Effector memory CD8-positive, alpha-beta T cell (primary cell): ENCODE measurements around the gene REM2.
"Not testable (repeated sequence)": the region's sequence is repeated elsewhere in the genome, so short reads cannot be mapped to it uniquely, and the experiment has no call there.

Source experiments
- ATAC-seq: fragments of 150-1000 bp; cut with Tn5 transposase; replicated peaks from 2 replicates; pipeline ENCODE4 v1.10.0; 2021; ENCODE audit warnings: mild to moderate bottlenecking, moderate library complexity
- DNase-seq, 3 experiments: peaks; one replicate each; pipeline ENCODE4 v3.0.0; 2021
- H3K27ac Mint-ChIP-seq, 2 donors: one replicate each; pipeline ENCODE4 v1.8.0; 2022; ENCODE audit warnings: mild to moderate bottlenecking in 2 of 2, mixed read lengths in 2 of 2, moderate library complexity in 2 of 2
- H3K27me3 Mint-ChIP-seq, 2 donors: one replicate each; pipeline ENCODE4 v1.8.0; 2022; ENCODE audit warnings: mixed read lengths in 2 of 2
- H3K36me3 Mint-ChIP-seq: one replicate; pipeline ENCODE4 v1.8.0; 2022; ENCODE audit warnings: mild to moderate bottlenecking, moderate library complexity, mixed read lengths; ENCODE audit not compliant: insufficient read depth
- H3K4me1 Mint-ChIP-seq, 2 donors: one replicate each; pipeline ENCODE4 v1.8.0; 2022; ENCODE audit warnings: low read depth in 2 of 2, mixed read lengths in 2 of 2
- H3K4me3 Mint-ChIP-seq, 2 donors: one replicate each; pipeline ENCODE4 v1.8.0; 2022; ENCODE audit warnings: mild to moderate bottlenecking in 2 of 2, mixed read lengths in 2 of 2, moderate library complexity in 2 of 2
- H3K9me3 Mint-ChIP-seq, 2 donors: one replicate each; pipeline ENCODE4 v1.8.0; 2022; ENCODE audit warnings: mixed read lengths in 2 of 2

REM2 gene

GRCh38 chr14:22903742-22904087 lies 20.7 kb downstream of the REM2 start:
- no peak for DNase-seq
- Mint-ChIP-seq H3K36me3 (peaks cover 71% of the 10 kb centered on the region), H3K27ac (peak overlapping the region in 1 of 2 donors; percentile 62), H3K4me3 (no peak overlapping the region), H3K9me3 (no peaks in the 10 kb centered on the region), H3K4me1 (peaks cover 2 to 4% of the 10 kb centered on the region in 2 donors), H3K27me3 (no peaks in the 10 kb centered on the region)
- ATAC-seq, result no peak

GRCh38 chr14:22905627-22906026 lies 22.6 kb downstream of the REM2 start:
- no peak for DNase-seq
- no peak for ATAC-seq
- H3K27ac Mint-ChIP-seq, result no peak overlapping the region
- H3K4me1 Mint-ChIP-seq, result peaks cover 4 to 7% of the 10 kb centered on the region in 2 donors
- no peak overlapping the region for H3K4me3 Mint-ChIP-seq
- no peaks in the 10 kb centered on the region for H3K9me3 Mint-ChIP-seq
- peaks cover 85% of the 10 kb centered on the region for H3K36me3 Mint-ChIP-seq
- H3K27me3 Mint-ChIP-seq, result no peaks in the 10 kb centered on the region

GRCh38 chr14:22906073-22906472 lies 23.1 kb downstream of the REM2 start:
- ATAC-seq (no peak), DNase-seq (no peak)
- Mint-ChIP-seq H3K9me3 (no peaks in the 10 kb centered on the region), H3K4me1 (peaks cover 4 to 7% of the 10 kb centered on the region in 2 donors), H3K36me3 (peaks cover 86% of the 10 kb centered on the region), H3K27me3 (no peaks in the 10 kb centered on the region), H3K4me3 (no peak overlapping the region), H3K27ac (no peak overlapping the region)

GRCh38 chr14:22907429-22907828 lies 24.4 kb downstream of the REM2 start:
- ATAC-seq (no peak), DNase-seq (no peak)
- no peaks in the 10 kb centered on the region for H3K9me3 Mint-ChIP-seq
- H3K27ac Mint-ChIP-seq, result no peak overlapping the region
- H3K27me3 Mint-ChIP-seq, result no peaks in the 10 kb centered on the region
- H3K36me3 Mint-ChIP-seq, result peaks cover 87% of the 10 kb centered on the region
- peaks cover 7 to 19% of the 10 kb centered on the region in 2 donors for H3K4me1 Mint-ChIP-seq
- no peak overlapping the region for H3K4me3 Mint-ChIP-seq

GRCh38 chr14:22908601-22909000 lies 25.6 kb downstream of the REM2 start:
- peaks cover 10 to 24% of the 10 kb centered on the region in 2 donors for H3K4me1 Mint-ChIP-seq
- H3K27me3 Mint-ChIP-seq, result no peaks in the 10 kb centered on the region
- H3K36me3 Mint-ChIP-seq, result peaks cover 86% of the 10 kb centered on the region
- no peaks in the 10 kb centered on the region for H3K9me3 Mint-ChIP-seq
- no peak overlapping the region for H3K4me3 Mint-ChIP-seq
- ATAC-seq (no peak), DNase-seq (no peak)
- H3K27ac Mint-ChIP-seq, result no peak overlapping the region

GRCh38 chr14:22910916-22911315 lies 27.9 kb downstream of the REM2 start:
- Mint-ChIP-seq H3K9me3 (no peaks in the 10 kb centered on the region), H3K27me3 (no peaks in the 10 kb centered on the region), H3K36me3 (peaks cover 83% of the 10 kb centered on the region), H3K4me1 (peaks cover 10 to 30% of the 10 kb centered on the region in 2 donors), H3K4me3 (no peak overlapping the region), H3K27ac (no peak overlapping the region)
- no peak for DNase-seq
- ATAC-seq, result no peak

GRCh38 chr14:22914836-22915235 lies 31.8 kb downstream of the REM2 start:
- H3K9me3 Mint-ChIP-seq, ATAC-seq, H3K27me3 Mint-ChIP-seq, H3K27ac Mint-ChIP-seq, DNase-seq, H3K4me3 Mint-ChIP-seq: not testable (repeated sequence)
- Mint-ChIP-seq H3K36me3 (peaks cover 82% of the 10 kb centered on the region), H3K4me1 (peaks cover 22 to 50% of the 10 kb centered on the region in 2 donors)

GRCh38 chr14:22915886-22916521 lies 33.0 kb downstream of the REM2 start:
- H3K4me3 Mint-ChIP-seq, result no peak overlapping the region
- H3K9me3 Mint-ChIP-seq, result no peaks in the 10 kb centered on the region
- no peaks in the 10 kb centered on the region for H3K27me3 Mint-ChIP-seq
- DNase-seq (no peak), ATAC-seq (no peak)
- H3K4me1 Mint-ChIP-seq, result peaks cover 23 to 50% of the 10 kb centered on the region in 2 donors
- H3K36me3 Mint-ChIP-seq, result peaks cover 75% of the 10 kb centered on the region
- peak overlapping the region; percentile 31 to 100 for H3K27ac Mint-ChIP-seq

GRCh38 chr14:22918804-22919600 lies 36.0 kb downstream of the REM2 start, which contains the start of gene RBM23:
Gene RBM23, minus strand, starts transcription at chr14:22919149.
- ATAC-seq (peak; percentile 88), DNase-seq (peak; percentile 99 to 100 (median 99))
- Mint-ChIP-seq H3K9me3 (no peaks in the 10 kb centered on the region), H3K36me3 (peaks cover 55% of the 10 kb centered on the region), H3K27me3 (no peaks in the 10 kb centered on the region), H3K27ac (peak within 1 kb of the TSS; percentile 100), H3K4me1 (peaks cover 20 to 33% of the 10 kb centered on the region in 2 donors), H3K4me3 (peak within 1 kb of the TSS; percentile 98 to 99)

GRCh38 chr14:22919601-22919921 lies 36.5 kb downstream of the REM2 start:
- peak overlapping the region; percentile 100 for H3K27ac Mint-ChIP-seq

GRCh38 chr14:22920697-22921096 lies 37.7 kb downstream of the REM2 start:
- Mint-ChIP-seq H3K9me3 (no peaks in the 10 kb centered on the region), H3K4me1 (peaks cover 20 to 30% of the 10 kb centered on the region in 2 donors), H3K27me3 (no peaks in the 10 kb centered on the region), H3K27ac (peak overlapping the region in 1 of 2 donors; percentile 100), H3K36me3 (peaks cover 43% of the 10 kb centered on the region), H3K4me3 (no peak overlapping the region)
- ATAC-seq, result no peak
- DNase-seq, result no peak

More at GRCh38 chr14:22919601-22919921, 36.5 kb downstream of the REM2 start:
- H3K4me3 Mint-ChIP-seq, result peak overlapping the region; percentile 98 to 99
- H3K36me3 Mint-ChIP-seq, result peaks cover 51% of the 10 kb centered on the region
- H3K9me3 Mint-ChIP-seq, result no peaks in the 10 kb centered on the region
- no peak for ATAC-seq
- peaks cover 20 to 33% of the 10 kb centered on the region in 2 donors for H3K4me1 Mint-ChIP-seq
- DNase-seq, result no peak
- no peaks in the 10 kb centered on the region for H3K27me3 Mint-ChIP-seq

GRCh38 chr14:22922294-22922693 lies 39.3 kb downstream of the REM2 start:
- H3K4me3 Mint-ChIP-seq, result no peak overlapping the region
- peaks cover 44% of the 10 kb centered on the region for H3K36me3 Mint-ChIP-seq
- H3K4me1 Mint-ChIP-seq, result peaks cover 25 to 30% of the 10 kb centered on the region in 2 donors
- DNase-seq, result no peak
- no peaks in the 10 kb centered on the region for H3K27me3 Mint-ChIP-seq
- H3K27ac Mint-ChIP-seq, result peak overlapping the region in 1 of 2 donors; percentile 25
- no peaks in the 10 kb centered on the region for H3K9me3 Mint-ChIP-seq
- no peak for ATAC-seq

GRCh38 chr14:22923746-22924145 lies 40.7 kb downstream of the REM2 start:
- Mint-ChIP-seq H3K9me3 (no peaks in the 10 kb centered on the region), H3K4me1 (peaks cover 14 to 24% of the 10 kb centered on the region in 2 donors), H3K27me3 (no peaks in the 10 kb centered on the region), H3K4me3 (no peak overlapping the region), H3K27ac (no peak overlapping the region), H3K36me3 (peaks cover 31% of the 10 kb centered on the region)
- ATAC-seq, result no peak
- no peak for DNase-seq

- ATAC-seq (no peak), DNase-seq (no peak)
- H3K9me3 Mint-ChIP-seq, result no peaks in the 10 kb centered on the region
- H3K27me3 Mint-ChIP-seq, result no peaks in the 10 kb centered on the region
- peaks cover 5 to 20% of the 10 kb centered on the region in 2 donors for H3K4me1 Mint-ChIP-seq
- H3K4me3 Mint-ChIP-seq, result no peak overlapping the region
- H3K36me3 Mint-ChIP-seq, result peaks cover 20% of the 10 kb centered on the region
- H3K27ac Mint-ChIP-seq, result no peak overlapping the region
Measured at GRCh38 chr14:22925513-22925912, 42.5 kb downstream of the REM2 start.
